ENCODE data around the gene OSBPL10.

Gene OSBPL10

GRCh38 chr3:31959951-31960792, 20.9 kb downstream of the OSBPL10 start:
- no peak for DNase-seq (ENCODE audit: low read depth in 2 of 2)

GRCh38 chr3:31959251-31959650, 21.8 kb downstream of the OSBPL10 start:
- DNase-seq (ENCODE audit: low read depth in 2 of 2), result no peak

DNA sequence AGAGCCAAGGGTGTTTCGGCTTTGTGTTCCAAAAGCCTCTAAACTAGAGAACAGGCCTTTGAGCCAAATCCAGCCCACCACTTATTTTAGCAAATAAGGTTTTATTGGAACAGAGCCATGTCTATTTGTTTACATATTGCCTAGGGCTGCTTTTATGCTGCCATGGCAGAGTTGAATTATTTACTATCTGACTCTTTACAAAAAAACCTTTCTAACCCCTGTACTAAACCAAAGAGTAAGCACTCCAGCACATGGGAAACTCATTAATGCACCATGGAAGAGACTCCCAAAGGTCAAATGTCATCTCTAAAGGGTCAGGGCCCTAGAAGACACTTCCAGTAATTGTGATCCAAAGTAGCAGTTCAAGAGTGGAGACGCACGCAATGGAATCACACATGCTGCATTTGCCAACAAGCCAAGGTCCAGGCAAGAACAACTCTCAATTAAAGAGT, 22.3 kb downstream of the OSBPL10 start:
- no peak for DNase-seq (ENCODE audit: low read depth in 2 of 2)

DNA sequence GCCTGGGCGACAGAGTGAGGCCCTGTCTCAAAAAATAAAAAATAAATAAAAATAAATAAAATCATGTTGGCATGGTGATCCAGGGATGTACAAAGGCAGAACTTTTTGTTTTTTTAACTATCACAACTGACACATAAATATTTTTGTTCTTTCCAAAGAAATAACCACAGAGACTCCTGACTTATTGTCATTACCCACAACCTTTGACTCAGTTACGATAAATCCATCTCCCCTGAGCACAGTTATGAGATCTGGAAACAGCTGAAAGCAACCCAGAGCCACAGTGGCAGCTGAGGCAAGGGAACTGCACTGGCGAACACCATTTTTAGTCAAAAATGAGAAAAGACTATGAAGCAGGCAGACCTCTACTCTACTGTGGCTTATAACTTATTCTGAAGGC, 24.0 kb downstream of the OSBPL10 start:
- DNase-seq (ENCODE audit: low read depth in 2 of 2), result no peak

GRCh38 chr3:31955581-31955980, 25.5 kb downstream of the OSBPL10 start:
- DNase-seq (ENCODE audit: low read depth in 2 of 2), result no peak

DNA sequence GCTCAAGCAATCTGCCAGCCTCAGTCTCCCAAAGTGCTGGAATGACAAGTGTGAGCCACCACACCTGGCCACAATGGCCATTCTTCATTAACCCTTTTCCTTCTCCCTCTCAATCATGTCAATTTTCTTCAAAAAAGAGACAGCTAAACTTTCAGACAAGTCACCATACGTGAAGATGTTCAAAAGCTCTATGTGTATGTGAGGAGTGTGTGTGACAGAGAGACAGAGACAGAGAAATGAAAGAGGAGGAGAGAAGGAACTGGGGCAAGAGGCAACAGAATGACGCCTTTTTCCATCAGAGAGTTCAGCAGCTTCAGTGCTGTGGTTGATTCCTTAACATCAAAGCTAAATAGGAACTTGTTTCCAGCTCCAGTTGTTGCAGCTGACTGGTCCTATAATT, 27.4 kb downstream of the OSBPL10 start:
- DNase-seq (ENCODE audit: low read depth in 2 of 2), result no peak

DNA sequence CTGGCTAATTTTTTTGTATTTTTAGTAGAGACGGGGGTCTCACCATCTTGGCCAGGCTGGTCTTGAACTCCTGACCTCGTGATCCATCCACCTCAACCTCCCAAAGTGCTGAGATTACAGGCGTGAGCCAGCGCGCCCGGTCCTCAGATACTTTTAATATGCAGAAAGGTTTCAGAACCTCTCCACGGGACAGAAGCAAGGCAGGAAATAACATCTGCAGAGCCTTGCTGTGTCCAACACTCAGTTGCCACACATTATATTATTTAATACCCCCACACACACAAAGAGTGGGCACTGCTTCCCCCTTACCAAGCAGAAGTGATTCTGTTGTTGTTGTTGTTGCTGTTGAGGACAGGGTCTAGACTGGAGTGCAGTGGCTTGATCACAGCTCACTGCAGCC, 28.0 kb downstream of the OSBPL10 start:
- no peak for DNase-seq (ENCODE audit: low read depth in 2 of 2)

GRCh38 chr3:31952205-31952604, 28.9 kb downstream of the OSBPL10 start:
- no peak for DNase-seq (ENCODE audit: low read depth in 2 of 2)

DNA sequence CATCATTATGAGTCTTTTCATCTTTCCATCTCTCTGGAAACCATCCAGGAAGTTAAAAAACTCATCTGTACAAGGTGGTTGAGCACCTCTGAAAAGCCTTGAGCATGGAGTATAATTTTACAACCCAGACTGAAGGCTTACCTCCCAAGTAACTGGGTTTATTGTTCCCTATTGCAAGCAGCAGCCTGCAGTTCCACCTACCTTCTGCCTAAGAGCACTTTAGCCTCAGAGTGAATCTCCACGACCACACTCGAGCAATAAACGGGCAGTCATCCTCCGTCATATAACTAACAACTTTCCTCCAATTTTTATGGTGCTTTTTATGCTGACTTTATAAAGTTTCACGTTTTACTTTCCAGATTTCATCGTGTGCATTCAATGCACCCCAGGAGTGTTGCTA, 32.8 kb downstream of the OSBPL10 start:
- DNase-seq (ENCODE audit: low read depth in 2 of 2), result no peak

DNA sequence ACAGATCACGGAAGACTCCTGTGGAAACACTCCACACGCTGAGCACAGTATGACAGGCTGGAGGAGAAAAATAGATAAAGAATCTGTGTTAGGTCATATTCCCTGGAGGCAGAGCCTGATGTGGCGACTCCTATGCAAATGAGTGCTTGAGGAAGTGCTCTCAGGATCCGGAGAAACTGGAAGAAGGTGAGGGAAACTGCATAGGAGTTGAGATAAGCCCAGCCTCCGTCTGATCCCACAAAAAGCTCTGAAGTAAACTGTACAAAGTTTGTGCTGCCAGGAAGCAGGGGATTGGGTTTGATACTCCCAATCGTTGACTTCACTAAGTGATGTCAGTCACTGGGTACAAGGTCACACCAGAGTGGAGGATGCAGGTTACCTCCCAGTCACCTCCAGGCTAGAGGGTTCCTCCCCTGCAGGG, 33.4 kb downstream of the OSBPL10 start:
- no peak for DNase-seq (ENCODE audit: low read depth in 2 of 2)

GRCh38 chr3:31947162-31947561, 33.9 kb downstream of the OSBPL10 start:
- no peak for DNase-seq (ENCODE audit: low read depth in 2 of 2)

GRCh38 chr3:31946484-31947081, 34.5 kb downstream of the OSBPL10 start:
- DNase-seq (ENCODE audit: low read depth in 2 of 2), result no peak

- DNase-seq (ENCODE audit: low read depth in 2 of 2), result no peak
Observed at GRCh38 chr3:31945738-31946052, 35.4 kb downstream of the OSBPL10 start.

- DNase-seq (ENCODE audit: low read depth in 2 of 2), result no peak
Observed at GRCh38 chr3:31943041-31943440, 38.0 kb downstream of the OSBPL10 start.

DNA sequence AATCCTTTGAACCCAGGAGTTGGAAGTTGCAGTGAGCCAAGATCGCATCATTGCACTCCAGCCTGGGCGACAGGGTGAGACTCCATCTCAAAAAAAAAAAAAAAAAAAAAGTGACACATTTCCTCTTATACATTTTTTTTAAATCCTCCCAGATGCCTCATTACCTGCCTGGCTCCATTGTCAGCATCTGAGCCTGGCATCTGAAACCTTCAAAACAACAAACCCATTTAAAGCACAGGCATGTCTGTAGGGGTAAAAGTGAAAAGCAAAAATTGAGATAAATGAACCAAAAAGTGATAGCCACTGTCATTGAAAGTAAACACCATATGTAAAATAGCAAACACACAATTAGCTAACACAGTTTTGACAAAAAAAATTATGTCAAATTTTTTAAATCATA, 38.6 kb downstream of the OSBPL10 start:
- DNase-seq (ENCODE audit: low read depth in 2 of 2), result no peak

DNA sequence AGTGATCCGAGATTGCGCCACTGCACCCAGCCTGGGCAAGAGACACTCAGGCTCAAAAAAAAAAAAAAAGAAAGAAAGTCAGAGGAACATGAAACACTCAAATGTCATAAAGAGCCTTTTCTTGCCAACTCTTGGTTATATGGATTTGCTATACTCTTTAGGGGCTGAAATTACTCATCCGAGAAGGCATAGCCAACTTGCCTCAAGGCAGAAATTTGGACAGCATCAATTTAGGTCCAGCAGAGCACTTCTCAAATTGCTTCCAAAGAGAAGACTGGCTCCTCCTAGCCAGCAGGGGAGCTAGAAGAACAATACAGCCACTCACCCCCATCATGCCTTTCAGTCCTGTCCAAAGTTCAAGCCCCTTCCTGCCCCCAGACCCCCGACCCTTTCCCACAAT, 43.8 kb downstream of the OSBPL10 start:
- DNase-seq (ENCODE audit: low read depth in 2 of 2), result no peak

DNA sequence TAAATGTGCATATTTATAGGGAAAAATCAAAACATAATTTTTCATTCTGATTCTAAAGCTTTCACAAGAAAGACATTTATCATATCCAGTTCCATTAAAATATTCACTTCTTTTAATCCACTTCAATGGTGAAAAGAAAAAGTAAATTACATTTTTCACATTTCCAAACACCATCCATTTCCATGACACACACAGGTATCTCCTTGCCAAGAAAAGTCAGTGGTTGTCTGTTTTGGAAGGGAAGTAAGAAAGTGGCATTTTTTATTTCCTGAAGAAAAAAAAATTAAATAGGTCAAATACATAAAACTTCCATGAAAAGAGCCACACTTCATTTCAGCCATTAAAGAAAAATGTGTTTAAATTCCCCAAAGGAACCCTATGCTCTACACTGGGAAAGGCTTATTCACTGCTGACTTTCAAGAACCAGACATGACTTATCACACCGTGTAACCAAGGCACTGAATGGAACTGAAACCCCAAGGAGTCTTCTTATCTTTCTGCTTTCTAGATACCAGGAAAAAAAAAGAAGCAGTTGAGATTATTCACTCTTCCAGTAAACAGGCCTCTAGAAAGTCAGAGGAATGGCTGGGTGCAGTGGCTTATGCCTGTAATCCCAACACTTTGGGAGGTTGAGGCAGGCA, 44.5 kb downstream of the OSBPL10 start:
- DNase-seq (ENCODE audit: low read depth in 2 of 2), result no peak

- no peak for DNase-seq (ENCODE audit: low read depth in 2 of 2)
Observed at GRCh38 chr3:31934866-31935265, 46.2 kb downstream of the OSBPL10 start.

GRCh38 chr3:31934018-31934417, 47.0 kb downstream of the OSBPL10 start:
- no peak for DNase-seq (ENCODE audit: low read depth in 2 of 2)

GRCh38 chr3:31932990-31933389, 48.1 kb downstream of the OSBPL10 start:
- DNase-seq (ENCODE audit: low read depth in 2 of 2), result no peak

- DNase-seq (ENCODE audit: low read depth in 2 of 2), result no peak
Observed at GRCh38 chr3:31929826-31930502, 51.1 kb downstream of the OSBPL10 start.

DNA sequence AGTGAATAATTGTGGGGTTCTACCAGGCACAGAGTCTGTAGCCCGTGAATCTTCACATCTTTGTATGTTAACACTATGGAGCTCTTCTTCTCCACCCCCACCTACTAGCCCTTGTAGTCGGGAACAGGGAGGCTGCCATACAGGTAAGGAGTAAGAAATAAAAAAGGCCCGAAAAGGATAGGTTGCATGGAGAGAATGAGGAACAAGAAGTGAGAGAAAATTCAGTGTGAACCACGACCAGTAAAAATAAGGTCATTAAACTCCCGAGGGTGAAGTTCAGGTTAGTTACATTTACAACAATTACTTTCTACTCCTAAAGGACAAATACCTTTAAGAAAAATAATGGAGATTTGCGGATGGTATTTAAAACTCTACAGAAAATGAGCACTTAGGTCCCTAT, 53.3 kb downstream of the OSBPL10 start:
- no peak for DNase-seq (ENCODE audit: low read depth in 2 of 2)

GRCh38 chr3:31926543-31926942, 54.5 kb downstream of the OSBPL10 start:
- DNase-seq (ENCODE audit: low read depth in 2 of 2), result no peak
